ENCODE measurements around the gene FOS. TPM values are rescaled to one million over a fixed set of nuclear protein-coding genes. Genes with fewer than 3 reads are reported as not detected.

Gene FOS
- total and polyA plus RNA-seq, 2 of the 8 experiments (the other 6 are each of a cell fraction or from before 2014, with no cell fraction given): 50.2 to 51.8 TPM

DNA sequence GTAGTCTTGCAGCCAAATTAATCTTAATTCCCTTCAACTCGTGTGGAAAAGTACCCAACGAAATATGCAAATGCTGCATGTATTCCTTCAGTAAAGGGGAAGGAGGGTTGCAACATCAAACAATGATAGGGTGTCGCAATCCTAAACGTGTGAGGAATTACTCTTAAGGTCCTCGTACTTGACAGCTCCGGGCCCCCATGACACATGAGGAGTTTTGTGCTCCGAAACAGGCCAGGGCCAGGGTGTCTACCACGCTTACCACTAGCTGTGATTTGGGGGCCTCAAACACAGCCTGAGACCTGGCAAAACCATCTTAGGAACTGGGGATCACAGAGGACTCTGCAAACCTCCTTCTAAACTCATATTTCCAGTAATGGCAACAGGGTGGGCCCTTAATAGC is 20.4 kb downstream of the FOS start:
- TF ChIP-seq CEBPB (IDR thresholded peaks at IDR 0.05; ENCODE audit: low read depth, low read length) (peak; percentile 92), RXRA (IDR thresholded peaks at IDR 0.05; ENCODE audit: insufficient read depth, low read depth, low read length) (no peak)
- Histone ChIP-seq H4K91ac (replicated peaks; ENCODE audit: insufficient read length, low read length) (no peak overlapping the region), H3K27me3 (replicated peaks in 1 of 4; ENCODE audit: control insufficient read depth in 3 of 4, extremely low read depth in 1 of 4, insufficient read depth in 3 of 4, low read length in 3 of 4) (no peaks in the 10 kb centered on the region), H2AFZ (ENCODE audit: low read length) (0 out of 2 replicates have a peak overlapping the region, but pooled peaks have one; percentile 4), H4K20me1 (replicated peaks in 1 of 2; ENCODE audit: control insufficient read depth in 1 of 2, insufficient read depth in 2 of 2, low read length in 2 of 2) (no peaks in the 10 kb centered on the region), H3K4me3 (ENCODE audit: extremely low read depth in 1 of 4, insufficient read depth in 2 of 4, low read depth in 3 of 4, low read length in 4 of 4) (no peak overlapping the region), H4K5ac (ENCODE audit: insufficient read length, low read depth, low read length) (no peak overlapping the region), H2BK120ac (replicated peaks; ENCODE audit: low read depth, low read length) (no peak overlapping the region), H2AK5ac (ENCODE audit: low read depth, low read length) (no peak overlapping the region), H2BK20ac (ENCODE audit: low read length) (no peak overlapping the region), H3K14ac (ENCODE audit: insufficient read length) (no peak overlapping the region), H3K79me2 (ENCODE audit: control insufficient read depth in 1 of 2, insufficient read depth in 2 of 2, low read length in 2 of 2) (no peaks in the 10 kb centered on the region), H3K18ac (ENCODE audit: extremely low read depth, low read length) (no peak overlapping the region), H3K9me3 (ENCODE audit: insufficient read depth in 2 of 2, low read depth in 1 of 2, low read length in 1 of 2) (no peaks in the 10 kb centered on the region), H3K79me1 (ENCODE audit: low read depth, low read length) (no peaks in the 10 kb centered on the region), H3K4me1 (replicated peaks in 1 of 4; ENCODE audit: control insufficient read depth in 3 of 4, insufficient read depth in 4 of 4, low read length in 3 of 4) (peaks cover 3 to 12% (median 8%) of the 10 kb centered on the region in 4 experiments), H3K27ac (ENCODE audit: low read depth, low read length) (no peak overlapping the region), H4K8ac (ENCODE audit: extremely low read depth, insufficient read depth, low read length) (no peak overlapping the region), H2BK12ac (ENCODE audit: low read depth, low read length) (no peak overlapping the region), H3K23ac (ENCODE audit: insufficient read length) (no peak overlapping the region), H3K56ac (replicated peaks; ENCODE audit: insufficient read length, low read depth, low read length) (no peak overlapping the region), H3K23me2 (ENCODE audit: low read depth, low read length) (peaks cover 10% of the 10 kb centered on the region; the same call in 1 of the 2 replicates), H3K4me2 (ENCODE audit: insufficient read depth in 1 of 2, low read depth in 2 of 2, low read length in 2 of 2) (no peak overlapping the region), H2BK15ac (ENCODE audit: low read length) (no peak overlapping the region; the same call in 1 of the 2 replicates), H2BK5ac (ENCODE audit: low read depth, low read length) (no peak overlapping the region), H3K9ac (replicated peaks in 1 of 4; ENCODE audit: extremely low read depth in 1 of 4, low read depth in 3 of 4, low read length in 3 of 4) (no peak overlapping the region), H3K36me3 (ENCODE audit: control insufficient read depth in 2 of 4, insufficient read depth in 4 of 4, low read length in 3 of 4) (no peaks in the 10 kb centered on the region), H3K4ac (replicated peaks; ENCODE audit: insufficient read length, low read depth, low read length) (no peak overlapping the region)
- FAIRE-seq (no peak), DNase-seq (ENCODE audit: low read depth in 1 of 2, low spot score in 2 of 2) (no peak)
- CTCF ChIA-PET (ENCODE audit: partially characterized antibody): interaction anchor here (0.6 to 7.0 kb wide), 19 partner anchors 9 to 439 kb away, joined by 3 to 83 read pairs (median 4); no protein-coding TSS in a partner anchor
- POLR2A ChIA-PET (ENCODE audit: partially characterized antibody): interaction anchor here (0.7 to 2.9 kb wide), 7 partner anchors 14 to 172 kb away, joined by 3 to 16 read pairs (median 3); partner anchors contain the start of genes FOS and NEK9
- 88% methylated on average over 8 of the region's 8 CpGs; no CpG with 5 or more reads in 1 of the 2 experiments for WGBS, 2 experiments (ENCODE audit: extremely low coverage in 1 of 2, insufficient coverage in 1 of 2, insufficient read length in 1 of 2, insufficient replicate concordance in 2 of 2, low coverage in 1 of 2, low lambda C conversion rate in 2 of 2, missing lambda C conversion rate in 1 of 2)
